Mesenchymal stem cell (in vitro differentiated cells and primary cell): ENCODE results near the gene PLXNA2.

ENCODE experiments used
- DNase-seq: peaks from one replicate; pipeline ENCODE4 v3.0.0-alpha.2; 2013
- H2AFZ ChIP-seq: one replicate; pipeline ENCODE4 v1.6.1; 2013; ENCODE audit warnings: low read depth, mild to moderate bottlenecking, control low read depth, inconsistent platforms, low read length, moderate library complexity
- H2AK5ac ChIP-seq: 2 replicates; pipeline ENCODE4 v1.6.1; 2013; ENCODE audit warnings: low read length, moderate library complexity, mild to moderate bottlenecking, inconsistent platforms; ENCODE audit not compliant: severe bottlenecking
- H2BK120ac ChIP-seq: one replicate; pipeline ENCODE4 v1.6.1; 2013; ENCODE audit warnings: low read depth, mild to moderate bottlenecking, inconsistent platforms, low read length, moderate library complexity
- H2BK12ac ChIP-seq, 2 experiments: one replicate each; pipeline ENCODE4 v1.6.1; 2013; ENCODE audit warnings: inconsistent platforms in 2 of 2, low read length in 2 of 2, mild to moderate bottlenecking in 2 of 2, moderate library complexity in 2 of 2, control low read depth in 1 of 2
- H2BK15ac ChIP-seq: one replicate; pipeline ENCODE4 v1.6.1; 2013; ENCODE audit warnings: mild to moderate bottlenecking, low read depth, inconsistent platforms; ENCODE audit not compliant: poor library complexity, severe bottlenecking
- H2BK5ac ChIP-seq: 2 replicates; pipeline ENCODE4 v1.6.1; 2013; ENCODE audit warnings: low read depth, mild to moderate bottlenecking, low read length, control low read depth, inconsistent platforms; ENCODE audit not compliant: poor library complexity, severe bottlenecking
- H3K14ac ChIP-seq, 2 experiments: one replicate each; pipeline ENCODE4 v1.6.1; 2013; ENCODE audit warnings: inconsistent platforms in 2 of 2, low read length in 2 of 2, control low read depth in 1 of 2, mild to moderate bottlenecking in 1 of 2, moderate library complexity in 1 of 2
- H3K18ac ChIP-seq, 2 experiments: one replicate each; pipeline ENCODE4 v1.6.1; 2013; ENCODE audit warnings: inconsistent platforms in 2 of 2, low read length in 2 of 2, control low read depth in 1 of 2, low read depth in 1 of 2, mild to moderate bottlenecking in 1 of 2
- H3K23ac ChIP-seq, 2 experiments: one replicate each; pipeline ENCODE4 v1.6.1; 2013; ENCODE audit warnings: inconsistent platforms in 2 of 2, low read length in 2 of 2, mild to moderate bottlenecking in 2 of 2, moderate library complexity in 2 of 2, control low read depth in 1 of 2
- H3K27ac ChIP-seq: 2 replicates; pipeline ENCODE4 v1.5.1; 2013; ENCODE audit warnings: mild to moderate bottlenecking, moderate library complexity, low read length, control low read depth, inconsistent platforms; ENCODE audit not compliant: poor library complexity, severe bottlenecking
- H3K27me3 ChIP-seq, 2 experiments: 2 replicates each; pipeline versions ENCODE4 v1.6.1 to v1.7.0; 2013; ENCODE audit warnings: low read length in 2 of 2, mild to moderate bottlenecking in 2 of 2, moderate library complexity in 2 of 2, control low read depth in 1 of 2, inconsistent platforms in 1 of 2; ENCODE audit not compliant: control insufficient read depth in 1 of 2, insufficient read depth in 1 of 2
- H3K36me3 ChIP-seq, 2 experiments: 2 replicates each; pipeline versions ENCODE4 v1.6.1 to v1.7.0; 2013; ENCODE audit warnings: low read length in 2 of 2, control low read depth in 1 of 2, inconsistent platforms in 1 of 2, low read depth in 1 of 2, mild to moderate bottlenecking in 1 of 2; ENCODE audit not compliant: insufficient read depth in 2 of 2, control insufficient read depth in 1 of 2
- H3K4ac ChIP-seq, 2 experiments: one replicate each; pipeline ENCODE4 v1.6.1; 2013; ENCODE audit warnings: inconsistent platforms in 2 of 2, low read length in 2 of 2, mild to moderate bottlenecking in 2 of 2, moderate library complexity in 2 of 2, control low read depth in 1 of 2, low read depth in 1 of 2
- H3K4me1 ChIP-seq: 2 replicates; pipeline ENCODE4 v1.6.1; 2013; ENCODE audit warnings: low read depth, low read length, control low read depth; ENCODE audit not compliant: control insufficient read depth, insufficient read depth
- H3K4me2 ChIP-seq: 2 replicates; pipeline ENCODE4 v1.6.1; 2013; ENCODE audit warnings: low read length, mild to moderate bottlenecking, inconsistent platforms; ENCODE audit not compliant: poor library complexity, severe bottlenecking
- H3K4me3 ChIP-seq, 2 experiments: 2 replicates each; pipeline versions ENCODE4 v1.5.1 to v1.7.0; 2013; ENCODE audit warnings: low read length in 2 of 2, mild to moderate bottlenecking in 2 of 2, control low read depth in 1 of 2, low read depth in 1 of 2; ENCODE audit not compliant: insufficient read depth in 1 of 2
- H3K79me1 ChIP-seq: replicated peaks from 2 replicates; pipeline ENCODE4 v1.6.1; 2013; ENCODE audit warnings: mild to moderate bottlenecking, control low read depth, low read length, inconsistent platforms; ENCODE audit not compliant: poor library complexity, severe bottlenecking
- H3K9ac ChIP-seq: 2 replicates; pipeline ENCODE4 v1.7.0; 2013; ENCODE audit warnings: mild to moderate bottlenecking, low read length, moderate library complexity
- H3K9me3 ChIP-seq: 2 replicates; pipeline ENCODE4 v1.7.0; 2013; ENCODE audit warnings: mild to moderate bottlenecking, low read length; ENCODE audit not compliant: control insufficient read depth
- H4K8ac ChIP-seq: one replicate; pipeline ENCODE4 v1.6.1; 2013; ENCODE audit warnings: inconsistent platforms, mild to moderate bottlenecking, low read length, moderate library complexity
- H4K91ac ChIP-seq: one replicate; pipeline ENCODE4 v1.6.1; 2013; ENCODE audit warnings: mild to moderate bottlenecking, low read length, inconsistent platforms
- WGBS: methylation state at CpG from one replicate; pipeline ENCODE4 v1.1.7; 2013; ENCODE audit warnings: mixed read lengths; 5-methylcytosine and 5-hydroxymethylcytosine counted together

PLXNA2 gene

GRCh38 chr1:208175508-208175895, 68.7 kb downstream of the PLXNA2 start:
- Histone ChIP-seq H3K9me3 (no peaks in the 10 kb centered on the region), H2BK12ac (no peak overlapping the region), H4K91ac (no peak overlapping the region), H3K23ac (peak overlapping the region in 1 of 2 experiments; percentile 41), H2AK5ac (peak overlapping the region; percentile 31), H3K4ac (no peak overlapping the region), H3K4me1 (peaks cover 19% of the 10 kb centered on the region), H3K9ac (no peak overlapping the region), H3K27ac (no peak overlapping the region), H2BK120ac (no peak overlapping the region), H2AFZ (no peak overlapping the region), H3K18ac (peak overlapping the region in 1 of 2 experiments; percentile 18), H3K14ac (no peak overlapping the region), H3K79me1 (no peaks in the 10 kb centered on the region), H2BK15ac (no peak overlapping the region), H3K27me3 (no peaks in the 10 kb centered on the region), H3K4me3 (no peak overlapping the region), H4K8ac (peak overlapping the region; percentile 5), H2BK5ac (peak overlapping the region; percentile 2), H3K36me3 (no peaks in the 10 kb centered on the region), H3K4me2 (no peak overlapping the region)
- DNase-seq: no peak

DNA sequence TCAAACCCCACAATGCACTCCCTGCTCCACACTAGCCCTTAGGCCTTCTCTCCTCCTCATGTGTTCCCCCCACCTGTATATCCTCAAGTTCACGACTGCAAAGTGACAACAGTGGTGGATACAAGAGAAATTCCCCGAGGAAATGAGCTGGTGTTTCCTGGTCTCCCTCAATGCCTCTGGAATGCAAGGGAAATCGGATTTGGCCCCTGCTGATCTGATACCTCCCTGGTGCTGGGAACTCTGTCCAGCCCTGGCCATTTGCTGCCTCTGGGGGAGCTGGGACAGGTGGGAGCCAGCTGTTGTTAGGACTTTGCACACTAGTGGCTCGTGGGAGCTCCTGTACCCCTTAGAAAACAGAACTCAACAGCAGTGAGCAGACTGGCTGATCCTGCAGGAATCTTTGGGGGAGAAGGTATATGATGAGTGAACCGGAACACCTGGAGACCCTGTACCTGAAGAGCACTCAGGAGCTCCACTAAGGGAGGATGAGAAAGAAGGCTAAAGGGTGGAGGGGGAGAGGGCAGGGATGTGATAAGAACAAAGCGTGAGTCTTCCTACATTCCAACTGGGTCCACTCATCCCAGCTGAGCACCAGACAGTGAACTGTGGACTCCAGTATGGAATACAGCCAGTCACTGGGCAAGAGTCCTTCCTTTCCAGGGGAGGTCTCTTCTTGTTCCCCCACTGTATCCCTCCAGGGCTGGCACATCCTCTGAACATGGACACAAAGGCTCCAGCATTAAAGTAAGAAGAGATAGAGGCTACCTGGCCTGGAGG, 69.3 kb downstream of the PLXNA2 start:
- H3K18ac ChIP-seq: peak overlapping the region in 1 of 2 experiments; percentile 18
- H3K9me3 ChIP-seq: no peaks in the 10 kb centered on the region
- H2BK15ac ChIP-seq: no peak overlapping the region
- H2BK5ac ChIP-seq: no peak overlapping the region
- H3K27me3 ChIP-seq: no peaks in the 10 kb centered on the region
- no peak overlapping the region for H4K91ac ChIP-seq
- H3K36me3 ChIP-seq: no peaks in the 10 kb centered on the region
- no peaks in the 10 kb centered on the region for H3K79me1 ChIP-seq
- peak overlapping the region; percentile 39 for H4K8ac ChIP-seq
- H2BK120ac ChIP-seq: no peak overlapping the region
- no peak overlapping the region for H3K4ac ChIP-seq
- H3K27ac ChIP-seq: no peak overlapping the region
- DNase-seq: peak; percentile 50
- H3K4me2 ChIP-seq: no peak overlapping the region
- H3K4me3 ChIP-seq: no peak overlapping the region
- no peak overlapping the region for H2BK12ac ChIP-seq
- H3K23ac ChIP-seq: no peak overlapping the region
- peaks cover 22% of the 10 kb centered on the region for H3K4me1 ChIP-seq
- peak overlapping the region; percentile 64 for H2AK5ac ChIP-seq
- H3K9ac ChIP-seq: no peak overlapping the region
- H2AFZ ChIP-seq: no peak overlapping the region
- no peak overlapping the region for H3K14ac ChIP-seq
- WGBS: 62% methylated on average over 6 of the region's 6 CpGs

GRCh38 chr1:208174200-208174599, 70.0 kb downstream of the PLXNA2 start:
- Histone ChIP-seq H3K18ac (no peak overlapping the region), H3K27me3 (no peaks in the 10 kb centered on the region), H4K91ac (no peak overlapping the region), H2AFZ (no peak overlapping the region), H3K79me1 (no peaks in the 10 kb centered on the region), H4K8ac (no peak overlapping the region), H3K23ac (peak overlapping the region in 1 of 2 experiments; percentile 35), H3K4me3 (no peak overlapping the region), H3K9ac (no peak overlapping the region), H3K36me3 (no peaks in the 10 kb centered on the region), H3K9me3 (no peaks in the 10 kb centered on the region), H2AK5ac (no peak overlapping the region), H3K4me1 (peaks cover 22% of the 10 kb centered on the region), H2BK5ac (no peak overlapping the region), H2BK120ac (no peak overlapping the region), H2BK15ac (no peak overlapping the region), H3K14ac (peak overlapping the region in 1 of 2 experiments; percentile 21), H3K4me2 (no peak overlapping the region), H3K27ac (no peak overlapping the region), H3K4ac (no peak overlapping the region), H2BK12ac (peak overlapping the region in 1 of 2 experiments; percentile 23)
- no peak for DNase-seq
- WGBS: 88% methylated on average over 5 of the region's 5 CpGs

DNA sequence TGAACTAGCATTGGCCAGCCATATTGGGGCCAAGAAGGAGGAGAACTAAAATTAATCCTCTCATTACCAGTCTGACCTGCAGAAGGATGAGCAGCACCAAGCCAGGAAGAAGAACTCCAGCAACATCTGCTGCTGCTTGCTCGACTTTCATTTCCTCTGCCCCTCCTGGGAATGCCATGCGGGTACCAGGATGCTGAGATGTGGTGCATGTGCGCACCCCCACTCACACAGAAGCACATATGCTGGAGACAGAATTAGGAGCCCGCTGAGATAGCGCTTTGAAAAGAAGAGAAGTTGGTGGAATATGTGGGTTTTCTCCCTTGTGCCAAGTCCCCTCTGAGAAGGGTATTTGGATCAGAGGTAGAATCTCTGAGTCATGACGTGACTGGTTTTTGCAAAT, 70.4 kb downstream of the PLXNA2 start:
- H2BK15ac ChIP-seq: no peak overlapping the region
- 93% methylated on average over 5 of the region's 6 CpGs for WGBS
- H3K4me3 ChIP-seq: no peak overlapping the region
- no peak overlapping the region for H3K18ac ChIP-seq
- no peaks in the 10 kb centered on the region for H3K79me1 ChIP-seq
- no peak overlapping the region for H3K14ac ChIP-seq
- H4K91ac ChIP-seq: no peak overlapping the region
- no peak overlapping the region for H3K4ac ChIP-seq
- H3K4me2 ChIP-seq: no peak overlapping the region
- peak overlapping the region in 1 of 2 experiments; percentile 46 for H2BK12ac ChIP-seq
- H2BK120ac ChIP-seq: no peak overlapping the region
- H3K27me3 ChIP-seq: no peaks in the 10 kb centered on the region
- no peak overlapping the region for H2BK5ac ChIP-seq
- no peak overlapping the region for H3K27ac ChIP-seq
- no peak overlapping the region for H3K23ac ChIP-seq
- H2AK5ac ChIP-seq: no peak overlapping the region
- H4K8ac ChIP-seq: no peak overlapping the region
- no peak for DNase-seq
- H3K9ac ChIP-seq: no peak overlapping the region
- no peak overlapping the region for H2AFZ ChIP-seq
- no peaks in the 10 kb centered on the region for H3K36me3 ChIP-seq
- H3K9me3 ChIP-seq: no peaks in the 10 kb centered on the region
- H3K4me1 ChIP-seq: peaks cover 22% of the 10 kb centered on the region
